H1 (cell line): ENCODE measurements around the gene WFIKKN1. TPM values are rescaled to one million over a fixed set of nuclear protein-coding genes. Genes with fewer than 3 reads are reported as not detected.

Source experiments
- BACH1 ChIP-seq: IDR thresholded peaks from 2 replicates; pipeline ENCODE4 v1.6.1; 2012; ENCODE audit warnings: low read length, improper control_type of control experiment
- MAFK ChIP-seq: IDR thresholded peaks from 2 replicates; pipeline ENCODE4 v1.6.1; 2012; ENCODE audit warnings: low read depth, mild to moderate bottlenecking, improper control_type of control experiment, low read length
- POLR2A ChIP-seq, 2 experiments: IDR thresholded peaks; 1 replicate in 1 of 2; 2 replicates in 1 of 2; pipeline ENCODE4 v1.6.1; 2011; ENCODE audit warnings: low read depth in 2 of 2, low read length in 2 of 2, mild to moderate bottlenecking in 2 of 2; ENCODE audit errors: control extremely low read depth in 1 of 2
- RXRA ChIP-seq: IDR thresholded peaks from 2 replicates; pipeline ENCODE4 v1.6.1; 2011; ENCODE audit warnings: low read depth, mild to moderate bottlenecking, low read length, moderate library complexity; ENCODE audit not compliant: insufficient read depth
- SUZ12 ChIP-seq: fragments of 200-600 bp; sonication (generic); IDR thresholded peaks from 2 replicates; pipeline ENCODE4 v1.6.1; 2012; ENCODE audit warnings: mild to moderate bottlenecking, inconsistent platforms, low read length, moderate library complexity, mixed read lengths
- polyA plus RNA-seq, 7 experiments: library from polyadenylated mRNA; depleted of rRNA in 3 of 7; stranded (reverse) in 5 of 7; unstranded in 2 of 7; fragments of >200 nt in 5 of 7; fragments of 200-250 nt in 2 of 7; gene quantifications; 1 replicate in 5 of 7; 2 replicates in 1 of 7; 4 replicates in 1 of 7; pipeline versions ENCODE4 v1.2.1 to v1.2.3, GENCODE V29; 2011 to 2013; ENCODE audit warnings: missing spikeins in 2 of 7, mixed read lengths in 2 of 7
- total RNA-seq: library from RNA; stranded (reverse); fragmentation: NEBNext Ultra II Directional; extraction: Animal tissue kit (Norgen Biotek cat#: 25700); gene quantifications from 2 replicates; pipeline ENCODE4 v1.2.1, GENCODE V29; 2021
- TF ChIP-seq, protein P1 (sequence below), 3 experiments: IDR thresholded peaks; 1 replicate in 2 of 3; 2 replicates in 1 of 3; pipeline versions ENCODE4 v1.5.1 to v1.6.1; 2011; ENCODE audit warnings: low read length in 3 of 3, mild to moderate bottlenecking in 3 of 3, inconsistent platforms in 2 of 3, low read depth in 1 of 3, moderate library complexity in 1 of 3; ENCODE audit not compliant: insufficient read depth in 1 of 3; ENCODE audit errors: control extremely low read depth in 1 of 3
- TF ChIP-seq, protein P2 (sequence below): IDR thresholded peaks from 2 replicates; pipeline ENCODE4 v1.6.1; 2012; ENCODE audit warnings: inconsistent platforms

The WFIKKN1 gene
- total and polyA plus RNA-seq, 2 of the 8 experiments (the other 6 are each of a cell fraction or from before 2014, with no cell fraction given) = 11.4 to 15.8 TPM

DNA sequence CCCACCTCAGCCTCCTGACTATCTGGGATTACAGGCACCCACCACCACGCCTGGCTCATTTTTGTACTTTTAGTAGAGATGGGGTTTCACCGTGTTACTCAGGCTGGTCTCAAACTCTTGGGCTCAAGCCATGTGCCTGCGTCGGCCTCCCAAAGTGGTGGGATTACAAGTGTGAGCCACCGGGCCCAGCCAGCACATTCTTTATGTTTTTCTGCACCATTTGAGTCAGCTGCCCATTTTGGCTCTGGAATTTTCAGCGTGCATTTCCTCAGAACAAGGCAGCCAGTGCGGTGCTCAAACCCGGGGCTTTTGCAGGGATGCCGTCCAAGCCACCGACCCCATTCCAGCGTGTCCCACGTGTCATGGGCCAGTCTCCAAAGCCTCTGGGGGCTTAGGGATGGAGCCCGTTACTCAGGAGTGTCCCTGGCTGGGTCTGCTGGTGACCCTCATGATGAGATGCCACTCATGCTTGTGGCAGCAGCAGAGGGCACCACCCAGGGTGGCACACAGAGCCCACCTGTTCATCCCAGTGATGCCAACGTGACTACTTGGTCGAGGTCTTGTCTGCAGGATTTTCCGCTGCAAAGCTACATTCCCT, 44.6 kb upstream of the WFIKKN1 start (continued):
- TF ChIP-seq, protein P1, sequence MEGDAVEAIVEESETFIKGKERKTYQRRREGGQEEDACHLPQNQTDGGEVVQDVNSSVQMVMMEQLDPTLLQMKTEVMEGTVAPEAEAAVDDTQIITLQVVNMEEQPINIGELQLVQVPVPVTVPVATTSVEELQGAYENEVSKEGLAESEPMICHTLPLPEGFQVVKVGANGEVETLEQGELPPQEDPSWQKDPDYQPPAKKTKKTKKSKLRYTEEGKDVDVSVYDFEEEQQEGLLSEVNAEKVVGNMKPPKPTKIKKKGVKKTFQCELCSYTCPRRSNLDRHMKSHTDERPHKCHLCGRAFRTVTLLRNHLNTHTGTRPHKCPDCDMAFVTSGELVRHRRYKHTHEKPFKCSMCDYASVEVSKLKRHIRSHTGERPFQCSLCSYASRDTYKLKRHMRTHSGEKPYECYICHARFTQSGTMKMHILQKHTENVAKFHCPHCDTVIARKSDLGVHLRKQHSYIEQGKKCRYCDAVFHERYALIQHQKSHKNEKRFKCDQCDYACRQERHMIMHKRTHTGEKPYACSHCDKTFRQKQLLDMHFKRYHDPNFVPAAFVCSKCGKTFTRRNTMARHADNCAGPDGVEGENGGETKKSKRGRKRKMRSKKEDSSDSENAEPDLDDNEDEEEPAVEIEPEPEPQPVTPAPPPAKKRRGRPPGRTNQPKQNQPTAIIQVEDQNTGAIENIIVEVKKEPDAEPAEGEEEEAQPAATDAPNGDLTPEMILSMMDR (IDR thresholded peaks at IDR 0.05; ENCODE audit: control extremely low read depth in 1 of 3, insufficient read depth in 1 of 3, low read depth in 1 of 3, low read length in 3 of 3) = no peak
- no peak for TF ChIP-seq POLR2A (IDR thresholded peaks at IDR 0.05; ENCODE audit: control extremely low read depth in 1 of 2, low read depth in 2 of 2, low read length in 2 of 2)
- TF ChIP-seq MAFK = no peak
- TF ChIP-seq, protein P2, sequence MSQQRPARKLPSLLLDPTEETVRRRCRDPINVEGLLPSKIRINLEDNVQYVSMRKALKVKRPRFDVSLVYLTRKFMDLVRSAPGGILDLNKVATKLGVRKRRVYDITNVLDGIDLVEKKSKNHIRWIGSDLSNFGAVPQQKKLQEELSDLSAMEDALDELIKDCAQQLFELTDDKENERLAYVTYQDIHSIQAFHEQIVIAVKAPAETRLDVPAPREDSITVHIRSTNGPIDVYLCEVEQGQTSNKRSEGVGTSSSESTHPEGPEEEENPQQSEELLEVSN = no peak
- TF ChIP-seq RXRA = no peak
- TF ChIP-seq BACH1 = no peak
- TF ChIP-seq SUZ12 = no peak
